K562 (cell line): Measurements from ENCODE around the gene SAMD4A. TPM values are rescaled to one million over a fixed set of nuclear protein-coding genes. Genes with fewer than 3 reads are reported as not detected.

ENCODE experiments used
- DEAF1 ChIP-seq: fragments of 450-650 bp; formaldehyde crosslinking; IDR thresholded peaks from 2 replicates; pipeline ENCODE4 v1.4.0; 2020; ENCODE audit warnings: mild to moderate bottlenecking, moderate library complexity
- ESRRB ChIP-seq: fragments of 250-450 bp; sonication (Bioruptor Pico); IDR thresholded peaks from 2 replicates; pipeline ENCODE4 v1.5.0; 2020; ENCODE audit warnings: mild to moderate bottlenecking, moderate library complexity, borderline replicate concordance
- FOXJ3 ChIP-seq: sonication (generic); formaldehyde crosslinking; IDR thresholded peaks from 2 replicates; pipeline ENCODE4 v1.4.0; 2020; ENCODE audit warnings: mild to moderate bottlenecking, missing genetic modification reagents
- HCFC1 ChIP-seq: IDR thresholded peaks from 2 replicates; pipeline ENCODE4 v1.6.1; 2012; ENCODE audit warnings: low read depth, low read length, improper control_type of control experiment
- HDAC3 ChIP-seq: fragments of 450-650 bp; IDR thresholded peaks from 2 replicates; pipeline ENCODE4 v1.6.1; 2018; ENCODE audit warnings: borderline replicate concordance, mild to moderate bottlenecking, moderate library complexity; ENCODE audit not compliant: partially characterized antibody
- HNRNPH1 ChIP-seq: fragments of 200-400 bp; formaldehyde crosslinking; optimal IDR thresholded peaks from 2 replicates; pipeline ENCODE3; 2017; ENCODE audit warnings: low read depth, mild to moderate bottlenecking, low read length, moderate library complexity
- ILF3 ChIP-seq: fragments of 450-650 bp; IDR thresholded peaks from 2 replicates; pipeline ENCODE4 v1.6.1; 2018; ENCODE audit warnings: antibody characterized with exemption, mild to moderate bottlenecking, moderate library complexity, borderline replicate concordance
- IRF1 ChIP-seq: sonication (generic); formaldehyde crosslinking; IDR thresholded peaks from 2 replicates; pipeline ENCODE4 v1.8.0; 2022; ENCODE audit warnings: missing genetic modification reagents, mild to moderate bottlenecking, borderline replicate concordance
- KAT8 ChIP-seq: fragments of 450-650 bp; IDR thresholded peaks from 2 replicates; pipeline ENCODE4 v1.6.1; 2016; ENCODE audit warnings: low read depth, mild to moderate bottlenecking
- MTA1 ChIP-seq: fragments of 450-650 bp; IDR thresholded peaks from 2 replicates; pipeline ENCODE4 v1.6.1; 2017; ENCODE audit warnings: borderline replicate concordance
- MTA3 ChIP-seq: fragments of 450-650 bp; formaldehyde crosslinking; IDR thresholded peaks from 2 replicates; pipeline ENCODE4 v1.6.1; 2017; ENCODE audit warnings: mild to moderate bottlenecking, borderline replicate concordance
- NONO ChIP-seq, 2 experiments: fragments of 200-400 bp in 1 of 2; fragments of 450-650 bp in 1 of 2; formaldehyde crosslinking in 1 of 2; IDR thresholded peaks; 2 replicates each; pipeline ENCODE4 v1.6.1; 2017; ENCODE audit warnings: low read depth in 2 of 2, mild to moderate bottlenecking in 2 of 2, moderate library complexity in 2 of 2, low read length in 1 of 2
- PATZ1 ChIP-seq: fragments of 250-450 bp; sonication (Bioruptor Pico); IDR thresholded peaks from 2 replicates; pipeline ENCODE4 v1.5.0; 2020; ENCODE audit warnings: mild to moderate bottlenecking, borderline replicate concordance
- PTBP1 ChIP-seq: fragments of 200-400 bp; formaldehyde crosslinking; IDR thresholded peaks from 2 replicates; pipeline ENCODE4 v1.6.1; 2017; ENCODE audit warnings: low read depth, low read length
- RFX5 ChIP-seq: IDR thresholded peaks from 2 replicates; pipeline ENCODE4 v1.6.1; 2011; ENCODE audit warnings: low read depth, mild to moderate bottlenecking, improper control_type of control experiment, low read length
- RNF2 ChIP-seq: sonication (generic); IDR thresholded peaks from 2 replicates; pipeline ENCODE4 v1.6.1; 2016
- RUNX1 ChIP-seq: sonication (generic); IDR thresholded peaks from 2 replicates; pipeline ENCODE4 v1.6.1; 2016; ENCODE audit warnings: antibody characterized with exemption, low read depth
- SNRNP70 ChIP-seq: fragments of 200-400 bp; formaldehyde crosslinking; optimal IDR thresholded peaks from 2 replicates; pipeline ENCODE3; 2017; ENCODE audit warnings: low read depth, low read length
- ZFP91 ChIP-seq: sonication (generic); formaldehyde crosslinking; IDR thresholded peaks from 2 replicates; pipeline ENCODE4 v1.8.0; 2022; ENCODE audit warnings: mild to moderate bottlenecking, missing genetic modification reagents
- ZNF133 ChIP-seq: fragments of 250-450 bp; sonication (Bioruptor Pico); IDR thresholded peaks from 2 replicates; pipeline ENCODE4 v1.4.0; 2020; ENCODE audit warnings: mild to moderate bottlenecking
- ZNF384 ChIP-seq: IDR thresholded peaks from 2 replicates; pipeline ENCODE4 v1.6.1; 2012; ENCODE audit warnings: low read depth, low read length, improper control_type of control experiment
- ZNF644 ChIP-seq: fragments of 200-800 bp; sonication (Bioruptor generic); IDR thresholded peaks from 2 replicates; pipeline ENCODE4 v1.6.1; 2016; ENCODE audit warnings: low read depth, missing genetic modification characterization, missing compliant biosample characterization
- polyA plus RNA-seq, 8 experiments: library from polyadenylated mRNA; depleted of rRNA in 4 of 8; stranded (reverse) in 5 of 8; unstranded in 3 of 8; fragments of >200 nt; fragmentation: Nextera tagmentation in 2 of 8; fragmentation: Illumina TruSeq in 1 of 8; extraction: Ambion mirVana in 2 of 8; extraction: Trizol in 1 of 8; gene quantifications; 2 replicates each; pipeline versions ENCODE4 v1.2.1 to v1.2.3, GENCODE V29; 2011 to 2014; ENCODE audit warnings: inconsistent platforms in 1 of 8, missing spikeins in 1 of 8
- total RNA-seq, 7 experiments: library from RNA; depleted of rRNA in 6 of 7; stranded (reverse); fragments of >200 nt in 6 of 7; fragmentation: Illumina TruSeq in 2 of 7; extraction: Trizol in 2 of 7; gene quantifications; 2 replicates each; pipeline versions ENCODE4 v1.2.1 to v1.2.3, GENCODE V29; 2011 to 2021; ENCODE audit warnings: low replicate concordance in 1 of 7

SAMD4A gene
- total and polyA plus RNA-seq, 9 of the 15 experiments (the other 6 are each of a cell fraction or from before 2014, with no cell fraction given), result 0.66 to 6.8 (median 3.3) TPM

GRCh38 chr14:54754623-54755386 lies 187.9 kb downstream of the SAMD4A start (continued):
- TF ChIP-seq ZFP91, result no peak
- TF ChIP-seq MTA3, result peak; percentile 65; the same call in 1 of the 2 replicates
- TF ChIP-seq DEAF1 (CRISPR knock-in tag), result no peak
- TF ChIP-seq ESRRB (CRISPR knock-in tag), result no peak
- no peak for TF ChIP-seq KAT8
- TF ChIP-seq NONO (IDR thresholded peaks at IDR 0.05; ENCODE audit: low read depth in 2 of 2, low read length in 1 of 2), result peak in 1 of 2 experiments; percentile 64; a peak in 1 of 4 replicates
- TF ChIP-seq ZNF384, result peak; percentile 68
- TF ChIP-seq PATZ1 (CRISPR knock-in tag), result no peak
- TF ChIP-seq RUNX1, result peak; percentile 78
- TF ChIP-seq MTA1, result peak; percentile 48; the same call in 1 of the 2 replicates
- TF ChIP-seq ZNF133, result no peak
- no peak for TF ChIP-seq RFX5
- no peak for TF ChIP-seq PTBP1
- TF ChIP-seq HNRNPH1, result no peak
- TF ChIP-seq SNRNP70, result no peak
- 0 out of 2 replicates have a peak, but pooled peaks have one; percentile 41 for TF ChIP-seq ZNF644 (tag)
- no peak for TF ChIP-seq HCFC1
- TF ChIP-seq IRF1 (CRISPR knock-in tag), result no peak
- peak; percentile 96 for TF ChIP-seq RNF2
- TF ChIP-seq HDAC3, result peak; percentile 92
- no peak for TF ChIP-seq FOXJ3 (CRISPR knock-in tag)
- no peak for TF ChIP-seq ILF3
